Activated CD8-positive, alpha-beta memory T cell treated with anti-CD3 and anti-CD28 coated beads, Interleukin-2, amount 10 ng/mL, durations not matched to agents 7 days and 5 days (primary cell): ENCODE results near the gene AGAP6. TPM values are rescaled to one million over a fixed set of nuclear protein-coding genes. Genes with fewer than 3 reads are reported as not detected.
"Not testable (repeated sequence)": the region's sequence is repeated elsewhere in the genome, so short reads cannot be mapped to it uniquely, and the experiment has no call there.

Source experiments
- ATAC-seq: fragments of 150-1000 bp; cut with Tn5 transposase; one replicate; pipeline ENCODE4 v1.10.0; 2021; ENCODE audit warnings: moderate library complexity
- CTCF ChIA-PET: fragments of 350-600 bp; sonication (Branson Sonifier 250); formaldehyde crosslinking; loops from one replicate; lab custom pipeline; 2021; ENCODE audit warnings: antibody characterized with exemption; lab: Charles Lee
- DNase-seq: peaks from one replicate; pipeline ENCODE4 v3.0.0-alpha.2; 2020
- H3K27ac Mint-ChIP-seq: one replicate; pipeline ENCODE4 v1.8.0; 2021; ENCODE audit warnings: mild to moderate bottlenecking, mixed read lengths
- H3K27me3 Mint-ChIP-seq: one replicate; pipeline ENCODE4 v1.8.0; 2021; ENCODE audit warnings: mixed read lengths
- H3K36me3 Mint-ChIP-seq: one replicate; pipeline ENCODE4 v1.8.0; 2021; ENCODE audit warnings: mild to moderate bottlenecking, mixed read lengths
- H3K4me1 Mint-ChIP-seq: one replicate; pipeline ENCODE4 v1.8.0; 2021; ENCODE audit warnings: mixed read lengths
- H3K4me3 Mint-ChIP-seq: one replicate; pipeline ENCODE4 v1.8.0; 2021; ENCODE audit warnings: mild to moderate bottlenecking, moderate library complexity, mixed read lengths
- H3K9me3 Mint-ChIP-seq: one replicate; pipeline ENCODE4 v1.8.0; 2022; ENCODE audit warnings: low read depth, mixed read lengths
- total RNA-seq, 2 experiments: library from RNA; stranded (reverse); gene quantifications; one replicate each; pipeline ENCODE4 v1.2.3, GENCODE V29; 2021

Gene AGAP6
- total RNA-seq, 2 experiments from 2014 or later: 15.8 to 23.5 TPM

- H3K9me3 Mint-ChIP-seq, DNase-seq, H3K27ac Mint-ChIP-seq, H3K4me3 Mint-ChIP-seq, CTCF ChIA-PET, H3K4me1 Mint-ChIP-seq, ATAC-seq, H3K36me3 Mint-ChIP-seq, H3K27me3 Mint-ChIP-seq: not testable (repeated sequence)
These were observed 25.8 kb downstream of the AGAP6 start for GRCh38 chr10:50014024-50014423.

GRCh38 chr10:50015596-50016220 lies 27.5 kb downstream of the AGAP6 start:
- H3K4me3 Mint-ChIP-seq, H3K27ac Mint-ChIP-seq, ATAC-seq, CTCF ChIA-PET, H3K27me3 Mint-ChIP-seq, H3K36me3 Mint-ChIP-seq, DNase-seq, H3K4me1 Mint-ChIP-seq, H3K9me3 Mint-ChIP-seq: not testable (repeated sequence)

GRCh38 chr10:50016926-50017325 lies 28.7 kb downstream of the AGAP6 start:
- ATAC-seq, H3K27ac Mint-ChIP-seq, H3K4me3 Mint-ChIP-seq, H3K4me1 Mint-ChIP-seq, H3K9me3 Mint-ChIP-seq, H3K36me3 Mint-ChIP-seq, H3K27me3 Mint-ChIP-seq, DNase-seq, CTCF ChIA-PET: not testable (repeated sequence)

GRCh38 chr10:50017646-50018045 lies 29.4 kb downstream of the AGAP6 start:
- H3K36me3 Mint-ChIP-seq, H3K27me3 Mint-ChIP-seq, DNase-seq, H3K9me3 Mint-ChIP-seq, ATAC-seq, H3K4me1 Mint-ChIP-seq, H3K4me3 Mint-ChIP-seq, CTCF ChIA-PET, H3K27ac Mint-ChIP-seq: not testable (repeated sequence)

DNA sequence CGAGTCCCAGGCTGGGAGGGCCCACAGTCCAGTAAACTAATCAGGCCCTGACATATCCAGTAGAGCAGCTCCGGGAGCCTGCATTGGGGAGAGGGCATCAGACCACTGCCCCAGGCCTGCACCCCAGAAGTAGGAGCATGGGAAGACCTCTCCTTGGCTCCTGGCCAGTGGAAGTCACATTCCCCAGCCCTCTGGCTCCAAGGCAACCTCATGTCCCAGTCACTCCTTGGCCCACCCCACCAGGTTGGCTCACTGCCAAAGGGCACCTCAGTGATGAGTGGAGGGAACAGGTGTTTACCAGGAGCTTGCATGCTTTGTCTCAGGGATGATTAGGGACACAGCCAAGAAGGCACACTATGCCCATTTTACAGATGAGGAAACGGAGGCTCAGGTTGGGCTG lies 31.1 kb downstream of the AGAP6 start:
- H3K27ac Mint-ChIP-seq, H3K36me3 Mint-ChIP-seq, H3K9me3 Mint-ChIP-seq, H3K4me3 Mint-ChIP-seq, H3K27me3 Mint-ChIP-seq, H3K4me1 Mint-ChIP-seq, DNase-seq, ATAC-seq, CTCF ChIA-PET: not testable (repeated sequence)

- H3K27ac Mint-ChIP-seq, H3K36me3 Mint-ChIP-seq, H3K4me1 Mint-ChIP-seq, H3K9me3 Mint-ChIP-seq, CTCF ChIA-PET, H3K4me3 Mint-ChIP-seq, DNase-seq, ATAC-seq: not testable (repeated sequence)
- peaks cover 21% of the 10 kb centered on the region for H3K27me3 Mint-ChIP-seq
These were observed 32.3 kb downstream of the AGAP6 start for GRCh38 chr10:50020451-50021024.

- H3K4me1 Mint-ChIP-seq: no peaks in the 10 kb centered on the region
- peaks cover 30% of the 10 kb centered on the region for H3K27me3 Mint-ChIP-seq
- H3K36me3 Mint-ChIP-seq: no peaks in the 10 kb centered on the region
- DNase-seq (no peak), ATAC-seq (no peak)
- CTCF ChIA-PET: no interaction called here
- H3K4me3 Mint-ChIP-seq: no peak overlapping the region
- no peaks in the 10 kb centered on the region for H3K9me3 Mint-ChIP-seq
- H3K27ac Mint-ChIP-seq: no peak overlapping the region
These were observed 33.4 kb downstream of the AGAP6 start for GRCh38 chr10:50021646-50022045.

GRCh38 chr10:50024716-50025383 lies 36.6 kb downstream of the AGAP6 start:
- H3K9me3 Mint-ChIP-seq, H3K36me3 Mint-ChIP-seq, DNase-seq, H3K27ac Mint-ChIP-seq, ATAC-seq, CTCF ChIA-PET, H3K4me1 Mint-ChIP-seq, H3K4me3 Mint-ChIP-seq: not testable (repeated sequence)
- peaks cover 34% of the 10 kb centered on the region for H3K27me3 Mint-ChIP-seq

DNA sequence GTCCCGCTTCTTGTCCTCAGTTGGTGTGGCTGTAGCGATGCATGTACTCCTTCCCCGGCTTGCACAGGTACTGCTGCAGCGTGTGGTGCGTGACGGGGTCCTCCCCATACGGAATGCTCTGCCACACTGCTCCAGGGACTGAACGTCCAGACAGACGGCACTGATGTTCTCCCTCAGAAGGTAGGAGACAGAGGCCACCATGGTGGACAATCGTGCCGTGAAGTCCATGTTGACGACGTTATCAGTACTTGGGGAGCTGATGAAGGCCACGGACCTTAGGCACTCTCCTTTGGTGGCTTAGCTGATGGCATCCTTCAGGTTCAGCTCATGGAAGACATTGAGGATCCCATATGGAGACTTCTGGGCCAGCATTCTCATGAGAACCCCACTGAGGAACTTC lies 37.4 kb downstream of the AGAP6 start:
- Mint-ChIP-seq H3K36me3 (no peaks in the 10 kb centered on the region), H3K4me3 (no peak overlapping the region), H3K9me3 (no peaks in the 10 kb centered on the region), H3K27me3 (peaks cover 34% of the 10 kb centered on the region), H3K4me1 (no peaks in the 10 kb centered on the region), H3K27ac (no peak overlapping the region)
- CTCF ChIA-PET: no interaction called here
- ATAC-seq (no peak), DNase-seq (no peak)

DNA sequence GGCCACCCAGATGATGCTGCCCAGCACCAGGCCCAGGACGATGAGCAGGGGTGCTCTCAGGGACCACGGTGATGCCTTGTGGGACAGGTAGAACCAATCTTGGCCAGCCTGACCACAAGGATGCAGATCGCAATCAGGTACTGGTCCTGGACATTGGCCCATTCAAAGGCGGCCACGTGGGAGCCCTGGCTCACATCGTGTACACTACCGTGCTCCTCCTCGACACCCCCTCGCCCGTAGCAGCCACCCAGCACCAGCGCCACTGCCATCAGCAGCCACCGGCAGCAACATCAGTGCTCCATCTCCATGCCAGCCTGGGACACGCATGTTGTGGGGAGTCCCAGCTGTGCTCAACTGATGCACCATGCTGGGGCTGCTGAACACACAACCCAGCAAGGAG lies 39.0 kb downstream of the AGAP6 start:
- Mint-ChIP-seq H3K9me3 (no peaks in the 10 kb centered on the region), H3K4me3 (no peak overlapping the region), H3K27ac (no peak overlapping the region), H3K36me3 (no peaks in the 10 kb centered on the region), H3K4me1 (no peaks in the 10 kb centered on the region), H3K27me3 (peaks cover 34% of the 10 kb centered on the region)
- CTCF ChIA-PET: no interaction called here
- no peak for DNase-seq
- ATAC-seq: no peak

DNA sequence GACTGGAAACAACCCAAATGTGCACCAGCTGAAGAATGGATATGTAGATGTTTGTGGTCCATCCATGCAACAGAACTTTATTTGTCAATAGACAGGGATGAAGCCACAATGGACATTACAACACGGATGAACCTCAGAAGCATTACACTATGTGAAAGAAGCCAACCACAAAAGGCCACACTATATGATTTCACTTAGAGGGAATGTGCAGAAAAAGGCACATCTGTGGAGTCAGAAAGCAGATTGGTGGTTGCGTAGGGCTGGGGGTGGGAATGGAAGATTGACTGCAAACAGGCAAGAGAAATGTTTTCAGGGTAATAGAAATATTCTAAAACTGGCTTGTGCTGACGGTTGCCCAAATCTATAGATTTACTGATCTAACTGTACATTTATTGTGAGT lies 45.3 kb downstream of the AGAP6 start:
- no peak overlapping the region for H3K4me3 Mint-ChIP-seq
- CTCF ChIA-PET: no interaction called here
- no peaks in the 10 kb centered on the region for H3K36me3 Mint-ChIP-seq
- H3K27ac Mint-ChIP-seq: no peak overlapping the region
- ATAC-seq (no peak), DNase-seq (no peak)
- peaks cover 6% of the 10 kb centered on the region for H3K27me3 Mint-ChIP-seq
- no peaks in the 10 kb centered on the region for H3K4me1 Mint-ChIP-seq
- H3K9me3 Mint-ChIP-seq: no peaks in the 10 kb centered on the region

DNA sequence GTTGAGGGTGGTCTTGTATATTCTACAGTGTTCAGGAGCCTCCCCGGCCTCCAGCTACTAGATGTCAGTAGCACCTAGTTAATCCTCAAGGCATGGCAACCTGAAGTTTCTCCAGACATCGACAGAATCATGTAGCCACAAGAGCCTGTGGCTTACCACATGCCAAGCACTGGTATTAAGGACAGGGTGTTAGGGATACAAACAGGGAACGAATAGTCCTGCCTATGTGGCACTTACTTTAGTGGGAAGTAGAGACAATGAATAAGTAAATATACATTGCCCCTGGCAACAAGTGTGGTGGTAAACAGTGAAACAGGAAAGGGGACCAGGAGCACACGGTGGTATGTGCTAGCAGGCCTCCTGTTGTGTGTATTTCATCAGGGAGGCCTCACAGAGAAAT lies 47.1 kb downstream of the AGAP6 start:
- H3K4me1 Mint-ChIP-seq, H3K27ac Mint-ChIP-seq, H3K9me3 Mint-ChIP-seq, H3K4me3 Mint-ChIP-seq, H3K36me3 Mint-ChIP-seq, DNase-seq, H3K27me3 Mint-ChIP-seq, CTCF ChIA-PET, ATAC-seq: not testable (repeated sequence)

DNA sequence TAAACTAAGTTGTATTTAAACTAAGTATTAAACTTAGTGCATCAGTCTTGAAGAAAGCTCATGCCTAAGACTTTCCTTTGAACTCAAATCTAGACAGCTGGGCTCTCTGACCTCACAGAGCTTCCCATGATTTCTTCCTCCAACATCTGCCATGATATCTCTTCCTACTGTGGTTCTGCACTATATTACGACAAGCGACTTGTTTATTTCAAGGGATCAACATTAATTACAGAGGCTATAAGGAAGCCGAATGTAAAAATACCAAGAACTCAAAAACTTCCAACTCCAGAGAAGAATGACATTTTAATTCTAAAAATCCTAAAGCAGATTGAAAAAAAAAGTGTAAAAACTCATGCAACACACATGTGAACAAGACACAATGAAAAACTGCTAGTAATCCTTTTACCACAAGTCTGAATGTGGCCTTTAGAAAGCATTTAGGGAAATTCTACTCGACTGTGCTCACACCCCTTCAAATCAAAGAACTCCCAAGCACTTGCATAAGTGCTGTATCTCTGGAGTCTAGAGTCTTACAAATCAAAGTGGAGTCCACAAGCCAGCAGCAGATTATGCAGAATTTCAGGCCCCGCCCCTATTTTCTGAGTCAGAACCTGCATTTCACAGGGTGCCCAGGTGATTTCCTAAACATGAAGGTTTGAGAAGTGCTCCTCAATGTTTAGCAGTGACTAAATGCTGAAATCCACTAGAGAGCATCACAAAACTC lies 56.9 kb downstream of the AGAP6 start:
- Mint-ChIP-seq H3K36me3 (no peaks in the 10 kb centered on the region), H3K27me3 (peaks cover 3% of the 10 kb centered on the region), H3K4me1 (no peaks in the 10 kb centered on the region), H3K9me3 (no peaks in the 10 kb centered on the region), H3K27ac (no peak overlapping the region), H3K4me3 (no peak overlapping the region)
- CTCF ChIA-PET: no interaction called here
- DNase-seq (no peak), ATAC-seq (no peak)

GRCh38 chr10:50046457-50046856 lies 58.3 kb downstream of the AGAP6 start:
- H3K27me3 Mint-ChIP-seq, H3K36me3 Mint-ChIP-seq, DNase-seq, H3K27ac Mint-ChIP-seq, H3K9me3 Mint-ChIP-seq, CTCF ChIA-PET, ATAC-seq, H3K4me3 Mint-ChIP-seq, H3K4me1 Mint-ChIP-seq: not testable (repeated sequence)
